ENCODE measurements around the gene SLC9A3.

Gene SLC9A3

DNA sequence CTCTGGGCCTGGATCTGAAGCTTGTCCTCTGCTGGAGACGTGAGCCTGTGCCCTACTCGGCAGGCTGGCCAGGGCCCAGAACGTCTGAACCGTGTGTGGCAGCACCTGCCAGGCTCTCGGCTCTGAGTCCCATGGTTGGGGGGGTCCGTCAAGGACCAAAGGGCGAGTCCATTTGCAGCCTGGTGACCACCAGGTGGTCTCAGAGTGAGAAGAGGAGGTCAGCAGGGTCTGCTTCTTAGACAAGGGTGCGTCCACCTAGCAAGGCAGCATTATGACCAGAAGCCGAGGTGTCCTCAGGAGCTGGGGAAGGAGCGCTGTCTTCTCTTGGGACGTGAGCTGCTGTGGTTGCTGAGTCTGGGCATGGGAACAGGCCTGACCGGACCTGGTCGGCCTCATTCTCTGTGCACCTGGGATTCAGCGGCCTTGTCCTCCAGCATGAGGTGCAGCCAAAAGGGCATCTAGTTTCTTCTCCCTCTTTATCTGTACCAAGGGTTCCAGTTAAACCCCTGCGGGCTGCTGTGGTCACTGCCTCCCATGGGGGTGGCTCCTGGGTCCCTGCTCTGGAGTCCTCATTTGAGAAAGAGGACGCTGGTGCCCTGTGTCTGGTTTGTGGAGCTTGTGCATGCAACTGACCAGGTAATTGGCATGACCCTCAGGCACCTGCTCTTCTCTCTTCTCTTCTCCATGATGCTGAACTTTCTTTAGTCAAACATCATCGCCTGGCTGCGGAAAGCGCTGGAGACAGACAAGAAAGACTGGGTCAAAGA is 66.9 kb downstream of the SLC9A3 start:
- no peak for DNase-seq

DNA sequence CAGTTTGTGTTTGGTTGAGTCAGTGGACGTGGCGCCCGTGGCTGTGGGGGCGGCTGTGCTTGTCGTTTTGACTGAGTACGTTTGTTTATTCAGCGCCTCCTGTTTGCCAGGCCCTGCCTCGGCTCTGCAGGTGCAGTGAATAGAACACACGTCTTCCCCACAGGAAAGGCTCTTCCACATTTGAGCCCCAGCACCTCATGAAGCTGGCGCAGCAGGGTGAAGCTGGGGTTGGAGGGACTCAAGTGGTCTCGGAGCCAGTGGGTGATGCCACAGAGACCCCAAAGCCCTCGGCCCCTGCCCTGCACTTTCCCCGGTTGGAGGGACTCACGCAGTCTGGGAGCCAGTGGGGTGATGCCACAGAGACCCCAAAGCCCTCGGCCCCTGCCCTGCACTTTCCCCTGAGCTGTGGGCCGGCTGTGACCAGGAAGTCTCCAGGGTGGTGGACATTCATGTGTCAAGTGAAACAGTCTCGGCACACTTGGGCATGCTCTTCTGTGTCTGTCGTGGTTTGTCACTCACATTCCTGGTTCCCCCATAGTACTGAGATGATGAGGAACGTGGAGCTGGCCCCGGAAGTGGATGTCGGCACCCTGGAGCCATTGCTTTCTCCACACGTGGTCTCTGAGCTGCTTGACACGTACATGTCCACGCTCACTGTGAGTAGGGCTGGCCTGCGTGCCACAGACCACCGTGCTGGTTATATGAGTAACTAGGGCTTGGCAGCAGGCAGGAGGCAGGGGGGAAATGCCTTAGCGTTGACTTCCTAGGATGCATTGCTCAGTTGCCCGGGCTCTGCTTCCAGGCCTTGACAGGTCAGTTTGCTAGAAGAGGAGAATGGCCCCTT is 67.7 kb downstream of the SLC9A3 start:
- DNase-seq = no peak

DNA sequence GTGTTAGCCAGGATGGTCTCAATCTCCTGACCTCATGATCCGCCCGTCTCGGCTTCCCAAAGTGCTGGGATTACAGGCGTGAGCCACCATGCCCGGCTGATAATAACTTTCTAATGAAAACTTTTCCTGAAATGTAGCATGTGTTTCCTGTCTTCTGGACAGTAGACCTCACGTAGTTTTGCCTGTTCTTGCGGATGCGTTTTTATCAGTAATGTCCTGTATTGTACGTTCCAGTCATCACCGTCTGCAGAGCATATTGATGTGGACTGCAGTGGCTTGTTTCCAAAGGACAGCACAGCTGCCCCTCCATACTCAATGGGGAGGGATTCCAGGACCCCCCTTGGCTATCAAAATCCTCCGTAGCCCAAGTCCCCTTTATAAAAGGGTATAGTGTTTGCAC is 68.4 kb downstream of the SLC9A3 start:
- DNase-seq = no peak

GRCh38 chr5:454936-455335 is 69.3 kb downstream of the SLC9A3 start:
- no peak for DNase-seq

DNA sequence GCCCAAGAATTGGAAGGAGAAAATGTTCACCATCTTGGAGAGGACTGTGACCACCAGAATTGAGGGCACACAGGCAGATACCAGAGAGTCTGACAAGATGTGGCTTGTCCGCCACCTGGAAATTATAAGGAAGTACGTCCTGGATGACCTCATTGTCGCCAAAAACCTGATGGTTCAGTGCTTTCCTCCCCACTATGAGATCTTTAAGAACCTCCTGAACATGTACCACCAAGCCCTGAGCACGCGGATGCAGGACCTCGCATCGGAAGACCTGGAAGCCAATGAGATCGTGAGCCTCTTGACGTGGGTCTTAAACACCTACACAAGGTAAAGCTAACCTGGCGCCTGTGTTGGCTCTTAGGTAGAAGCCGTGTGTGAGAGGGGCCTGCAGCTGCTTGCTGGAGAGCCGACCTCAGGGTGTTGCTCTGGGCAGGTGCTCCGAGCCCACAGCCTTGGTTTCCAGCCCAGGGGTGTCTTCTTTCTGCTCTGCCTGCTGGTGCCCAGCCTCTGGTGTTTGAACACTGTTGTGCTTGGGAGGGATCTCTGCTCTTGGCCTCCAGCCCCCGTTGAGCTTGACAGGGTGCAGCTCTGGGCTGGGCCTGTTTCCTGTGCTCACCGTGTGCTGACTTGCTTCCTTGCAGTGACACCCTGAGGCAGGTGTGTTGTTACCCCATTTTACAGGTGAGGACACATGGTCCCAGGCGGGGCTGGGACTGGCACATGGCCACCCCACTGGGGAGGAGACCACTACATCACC is 70.3 kb downstream of the SLC9A3 start:
- no peak for DNase-seq

DNA sequence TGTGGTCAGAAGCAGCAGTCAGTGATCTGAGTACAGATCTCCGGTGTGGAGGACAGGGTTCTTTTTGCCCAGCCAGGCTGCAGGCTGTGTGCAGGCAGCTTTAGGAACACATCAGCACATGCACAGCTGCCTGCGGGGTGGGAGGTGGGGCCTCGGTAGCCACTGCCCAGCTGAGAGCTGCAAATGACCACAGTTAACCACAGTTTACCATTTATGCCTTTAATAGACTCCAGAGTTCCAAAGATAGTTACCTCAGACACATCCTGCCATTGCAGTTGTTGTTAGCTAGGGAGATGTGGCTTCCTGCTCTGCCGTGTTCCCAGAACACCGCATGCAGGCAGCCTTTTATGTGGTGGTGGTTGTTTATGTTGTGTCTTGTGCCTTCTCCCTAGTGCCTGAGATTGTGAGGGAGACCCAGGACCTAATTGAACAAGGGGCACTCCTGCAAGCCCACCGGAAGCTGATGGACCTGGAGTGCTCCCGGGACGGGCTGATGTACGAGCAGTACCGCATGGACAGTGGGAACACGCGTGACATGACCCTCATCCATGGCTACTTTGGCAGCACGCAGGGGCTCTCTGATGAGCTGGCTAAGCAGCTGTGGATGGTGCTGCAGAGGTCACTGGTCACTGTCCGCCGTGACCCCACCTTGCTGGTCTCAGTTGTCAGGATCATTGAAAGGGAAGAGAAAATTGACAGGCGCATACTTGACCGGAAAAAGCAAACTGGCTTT is 71.1 kb downstream of the SLC9A3 start:
- DNase-seq = no peak

GRCh38 chr5:451587-452458 is 72.4 kb downstream of the SLC9A3 start:
- no peak for DNase-seq

DNA sequence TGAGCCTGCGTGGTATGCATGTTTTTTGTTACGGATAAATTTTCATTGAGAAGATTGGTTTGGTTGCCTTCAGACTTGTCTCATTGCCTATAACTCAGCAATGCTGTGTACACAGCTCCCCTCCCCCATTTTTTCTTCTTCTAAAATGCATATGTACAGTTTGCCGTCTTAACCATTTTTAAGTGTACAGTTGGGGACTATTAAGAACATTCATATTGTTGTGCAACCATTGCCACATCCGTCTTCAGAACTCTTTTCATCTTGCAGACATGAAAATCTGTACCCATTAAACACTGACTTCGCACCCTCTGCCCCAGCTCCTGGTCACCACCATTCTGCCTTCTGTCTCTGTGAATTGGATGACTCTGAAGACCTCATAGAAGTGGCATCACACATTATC is 75.1 kb downstream of the SLC9A3 start:
- DNase-seq = no peak

DNA sequence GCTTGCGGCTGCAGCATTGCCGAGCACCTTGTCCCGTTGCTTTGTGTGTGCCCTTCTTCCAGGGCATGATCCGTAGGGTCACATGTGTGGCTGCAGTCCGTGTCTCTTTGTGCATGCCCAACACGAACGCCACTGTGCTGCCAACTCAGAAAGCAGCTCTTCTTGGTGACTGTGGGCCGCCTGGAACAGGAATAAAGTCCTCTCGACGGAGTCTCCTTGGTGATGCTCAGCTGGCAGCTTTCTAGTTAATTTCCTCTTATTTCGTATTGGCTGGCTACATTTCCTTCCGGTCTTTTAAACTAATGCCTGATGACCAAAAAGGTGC is 75.5 kb downstream of the SLC9A3 start:
- peak; percentile 71 for DNase-seq

- peak; percentile 68 for DNase-seq
These were observed 76.0 kb downstream of the SLC9A3 start for GRCh38 chr5:448061-448765.

GRCh38 chr5:447501-447900 is 76.7 kb downstream of the SLC9A3 start:
- DNase-seq = no peak

- DNase-seq = peak; percentile 15
These were observed 77.4 kb downstream of the SLC9A3 start for GRCh38 chr5:446883-447263.

DNA sequence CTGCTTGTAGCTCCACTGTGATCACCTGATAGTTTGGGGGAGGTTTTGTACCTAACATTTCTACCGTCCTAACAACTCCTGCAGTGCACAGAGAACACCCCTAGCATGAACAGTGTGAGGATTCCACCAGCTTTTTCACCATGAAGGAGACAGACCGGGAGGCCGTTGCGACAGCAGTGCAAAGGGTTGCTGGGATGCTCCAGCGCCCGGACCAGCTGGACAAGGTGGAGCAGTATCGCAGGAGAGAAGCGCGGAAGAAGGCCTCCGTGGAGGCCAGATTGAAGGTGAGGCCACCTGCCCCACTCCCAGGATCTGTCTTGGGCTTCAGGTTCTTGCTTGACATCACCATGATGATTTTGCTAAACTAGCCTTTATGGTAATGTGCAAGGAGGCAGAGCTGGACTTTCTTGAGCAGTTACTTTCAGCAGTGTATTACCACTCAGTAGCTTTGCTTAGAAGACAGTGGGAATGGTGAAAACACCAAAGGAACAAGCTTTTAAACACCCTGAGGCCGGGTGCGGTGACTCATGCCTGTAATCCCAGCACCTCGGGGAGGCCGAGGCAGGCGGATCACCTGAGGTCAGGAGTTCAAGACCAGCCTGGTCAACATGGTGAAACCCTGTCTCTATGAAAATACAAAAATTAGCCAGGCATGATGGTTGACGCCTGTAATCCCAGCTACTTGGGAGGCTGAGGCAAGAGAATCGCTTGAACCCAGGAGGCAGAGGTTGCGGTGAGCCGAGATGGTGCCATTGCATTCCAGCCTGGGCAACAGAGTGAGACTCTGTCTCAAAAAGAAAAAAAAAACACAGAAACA is 78.0 kb downstream of the SLC9A3 start:
- no peak for DNase-seq

- DNase-seq = no peak
These were observed 78.7 kb downstream of the SLC9A3 start for GRCh38 chr5:445591-445990.

- no peak for DNase-seq
These were observed 80.0 kb downstream of the SLC9A3 start for GRCh38 chr5:444226-444625.

DNA sequence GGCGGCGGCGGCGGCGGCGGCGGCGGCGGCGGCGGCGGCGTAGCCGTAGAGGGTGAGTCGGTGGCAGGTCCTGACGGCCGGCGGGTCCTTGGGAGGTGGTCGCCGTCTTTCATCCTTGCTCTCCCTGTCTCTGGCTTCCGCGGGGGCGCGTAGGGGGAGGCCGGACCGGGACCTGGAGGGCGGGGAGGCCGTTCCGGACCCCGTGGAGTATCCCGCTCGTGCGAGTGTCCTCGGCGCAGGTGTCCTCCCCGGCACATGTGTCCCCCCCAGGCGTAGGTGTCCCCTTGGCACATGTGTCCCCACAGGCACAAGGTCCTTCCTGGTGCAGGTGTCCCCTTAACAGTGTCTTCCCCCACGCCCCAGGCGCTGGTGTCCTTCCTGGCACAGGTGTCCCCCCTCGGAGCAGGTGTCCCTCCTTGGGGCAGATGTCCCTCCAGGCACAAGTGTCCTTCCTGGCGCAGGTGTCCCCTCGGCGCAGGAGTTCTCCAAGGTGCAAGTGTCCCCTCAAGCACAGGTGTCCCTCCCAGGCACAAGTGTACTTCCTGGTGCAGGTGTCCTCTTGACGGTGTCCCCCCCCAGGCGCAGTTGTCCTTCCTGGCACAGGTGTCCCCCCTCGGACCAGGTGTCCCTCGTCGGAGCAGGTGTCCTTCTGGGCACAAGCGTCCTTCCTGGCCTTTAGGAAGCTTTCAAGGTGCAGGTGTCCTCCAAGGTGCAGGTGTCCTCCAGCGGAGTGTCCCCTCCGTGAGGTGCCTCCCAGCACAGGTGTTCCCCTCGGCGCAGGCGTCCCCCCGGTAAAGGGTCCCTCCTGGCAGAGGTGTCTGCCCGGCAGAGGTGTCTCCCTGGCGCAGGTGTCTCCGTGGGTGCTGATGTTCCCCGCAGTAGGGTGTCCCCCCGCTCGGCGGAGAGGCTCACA is 80.8 kb downstream of the SLC9A3 start:
- DNase-seq = no peak

DNA sequence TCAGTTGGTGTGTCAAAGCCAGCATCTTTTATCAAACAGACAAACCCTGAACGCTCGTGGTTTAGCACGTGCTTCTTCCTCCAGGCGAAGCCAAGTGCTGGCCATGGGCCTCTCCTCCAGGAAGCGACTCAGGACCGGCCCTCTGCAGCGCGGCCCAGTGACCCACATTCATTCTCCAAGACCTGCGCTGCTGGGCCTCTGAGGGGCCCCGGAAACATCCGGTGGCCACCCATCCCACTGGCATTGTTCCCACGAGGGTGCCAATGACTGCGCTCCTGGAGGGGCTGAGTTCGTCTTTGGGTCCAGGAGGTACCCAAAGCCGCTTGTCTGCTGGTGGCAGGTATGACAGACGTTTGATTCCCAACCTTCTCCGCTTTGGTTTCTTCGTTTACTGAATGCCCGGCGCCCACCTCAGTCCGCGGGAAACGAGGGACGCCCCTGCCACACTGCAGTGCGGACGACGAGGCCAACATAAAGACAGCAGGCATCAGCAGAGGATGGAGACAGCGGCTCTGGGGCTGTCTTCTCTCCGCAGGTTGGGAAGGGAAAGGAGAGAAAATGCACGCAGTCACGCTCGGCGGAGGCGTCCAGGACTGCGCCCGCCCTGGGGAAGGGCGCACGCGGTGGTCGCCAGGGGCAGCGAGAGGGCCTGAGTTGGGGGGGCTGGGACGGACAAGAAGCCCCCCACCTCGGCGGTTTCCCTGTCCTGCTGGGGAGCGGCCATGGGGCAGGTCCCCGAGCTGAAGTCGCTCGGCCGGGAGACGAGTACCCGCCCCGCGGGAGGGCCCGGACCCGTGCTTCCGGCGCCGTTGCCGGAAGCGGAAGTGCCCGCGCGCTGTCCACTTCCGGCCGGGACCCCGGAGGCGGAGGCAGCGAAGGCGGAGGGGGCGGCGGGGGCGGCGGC is 81.7 kb downstream of the SLC9A3 start, which contains the start of gene EXOC3:
Gene EXOC3, plus strand, starts transcription at position 842 of the 904 bp plus-strand sequence. CDS start 3,030 bp downstream, outside the sequence.
- peak; percentile 81 for DNase-seq

- DNase-seq = no peak
These were observed 82.3 kb downstream of the SLC9A3 start for GRCh38 chr5:441996-442334.

All from midbrain (tissue), 1 donor.